NB4 (cell line): Measurements from ENCODE around the gene HCAR1.

ENCODE experiments used
- MAX ChIP-seq: IDR thresholded peaks from 2 replicates; pipeline ENCODE4 v1.6.1; 2011; ENCODE audit warnings: low read depth, low read length
- MYC ChIP-seq: IDR thresholded peaks from 2 replicates; pipeline ENCODE4 v1.6.1; 2011; ENCODE audit warnings: low read depth, low read length
- POLR2A ChIP-seq: IDR thresholded peaks from 2 replicates; pipeline ENCODE4 v1.6.1; 2011; ENCODE audit warnings: mild to moderate bottlenecking; ENCODE audit not compliant: insufficient read length; ENCODE audit errors: extremely low read depth
- TF ChIP-seq, protein P1 (sequence below): IDR thresholded peaks from one replicate; pipeline ENCODE4 v1.5.1; 2012; ENCODE audit warnings: low read depth, low read length

DNA sequence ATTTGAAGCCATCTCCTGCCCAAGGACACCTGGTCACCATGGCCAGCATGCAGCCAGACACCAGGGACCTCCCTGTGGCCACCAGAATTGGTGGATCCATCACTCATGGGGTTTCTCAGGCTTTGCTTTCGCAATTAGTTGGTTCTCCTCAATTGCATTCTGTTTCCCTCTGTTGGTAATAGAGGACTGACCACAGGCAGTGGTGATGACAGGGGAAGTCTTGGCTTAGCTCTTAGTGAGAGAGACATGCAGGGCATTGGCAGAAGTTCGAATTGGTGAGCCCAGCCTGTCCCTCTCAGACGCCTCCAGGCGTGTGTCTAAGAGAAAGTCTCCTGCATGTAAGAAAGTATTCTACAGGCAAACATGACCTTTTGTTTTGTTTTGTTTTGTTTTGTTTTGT is 48.8 kb downstream of the HCAR1 start:
- TF ChIP-seq, protein P1, sequence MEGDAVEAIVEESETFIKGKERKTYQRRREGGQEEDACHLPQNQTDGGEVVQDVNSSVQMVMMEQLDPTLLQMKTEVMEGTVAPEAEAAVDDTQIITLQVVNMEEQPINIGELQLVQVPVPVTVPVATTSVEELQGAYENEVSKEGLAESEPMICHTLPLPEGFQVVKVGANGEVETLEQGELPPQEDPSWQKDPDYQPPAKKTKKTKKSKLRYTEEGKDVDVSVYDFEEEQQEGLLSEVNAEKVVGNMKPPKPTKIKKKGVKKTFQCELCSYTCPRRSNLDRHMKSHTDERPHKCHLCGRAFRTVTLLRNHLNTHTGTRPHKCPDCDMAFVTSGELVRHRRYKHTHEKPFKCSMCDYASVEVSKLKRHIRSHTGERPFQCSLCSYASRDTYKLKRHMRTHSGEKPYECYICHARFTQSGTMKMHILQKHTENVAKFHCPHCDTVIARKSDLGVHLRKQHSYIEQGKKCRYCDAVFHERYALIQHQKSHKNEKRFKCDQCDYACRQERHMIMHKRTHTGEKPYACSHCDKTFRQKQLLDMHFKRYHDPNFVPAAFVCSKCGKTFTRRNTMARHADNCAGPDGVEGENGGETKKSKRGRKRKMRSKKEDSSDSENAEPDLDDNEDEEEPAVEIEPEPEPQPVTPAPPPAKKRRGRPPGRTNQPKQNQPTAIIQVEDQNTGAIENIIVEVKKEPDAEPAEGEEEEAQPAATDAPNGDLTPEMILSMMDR = no peak
- no peak for TF ChIP-seq MAX
- TF ChIP-seq POLR2A = no peak
- no peak for TF ChIP-seq MYC
